NCI-H774 (cell line): ENCODE data around the gene CD22.
"Not testable (repeated sequence)": the region's sequence is repeated elsewhere in the genome, so short reads cannot be mapped to it uniquely, and the experiment has no call there.

Experiments used
- DNase-seq: peaks from one replicate; lab custom pipeline; 2025; lab: John Stamatoyannopoulos, UW

Gene CD22

GRCh38 chr19:35328851-35329285 is at the start of gene CD22:
Gene CD22, plus strand, starts transcription at chr19:35329187. Its CDS starts 2,854 bp downstream, at chr19:35332041.
- DNase-seq = no peak

GRCh38 chr19:35279374-35279773 is 49.6 kb upstream of the CD22 start:
- no peak for DNase-seq

- no peak for DNase-seq
These were observed 48.8 kb upstream of the CD22 start for GRCh38 chr19:35279985-35280821.

- DNase-seq = no peak
These were observed 47.7 kb upstream of the CD22 start for GRCh38 chr19:35281303-35281702.

- DNase-seq = no peak
These were observed 44.6 kb upstream of the CD22 start for GRCh38 chr19:35284153-35285094.

- no peak for DNase-seq
These were observed 43.9 kb upstream of the CD22 start for GRCh38 chr19:35285095-35285449.

- DNase-seq = not testable (repeated sequence)
These were observed 43.5 kb upstream of the CD22 start for GRCh38 chr19:35285465-35285864.

- DNase-seq = not testable (repeated sequence)
These were observed 42.9 kb upstream of the CD22 start for GRCh38 chr19:35286101-35286500.

GRCh38 chr19:35287713-35288112 is 41.3 kb upstream of the CD22 start:
- no peak for DNase-seq

- no peak for DNase-seq
These were observed 40.7 kb upstream of the CD22 start for GRCh38 chr19:35288331-35288730.

GRCh38 chr19:35288906-35289305 is 40.1 kb upstream of the CD22 start:
- no peak for DNase-seq

- DNase-seq = no peak
These were observed 38.4 kb upstream of the CD22 start for GRCh38 chr19:35290381-35291127.

GRCh38 chr19:35291259-35291658 is 37.7 kb upstream of the CD22 start:
- DNase-seq = no peak

- no peak for DNase-seq
These were observed 37.1 kb upstream of the CD22 start, which contains the start of gene MAG for GRCh38 chr19:35291916-35292315. Gene MAG, plus strand, starts transcription at chr19:35292161. Its CDS starts 3,248 bp downstream, at chr19:35295409.

GRCh38 chr19:35292421-35293362 is 36.3 kb upstream of the CD22 start:
- DNase-seq = no peak

- no peak for DNase-seq
These were observed 35.6 kb upstream of the CD22 start for GRCh38 chr19:35293363-35293739.

- no peak for DNase-seq
These were observed 35.2 kb upstream of the CD22 start for GRCh38 chr19:35293808-35294207.

GRCh38 chr19:35294328-35294727 is 34.7 kb upstream of the CD22 start:
- no peak for DNase-seq

- DNase-seq = no peak
These were observed 33.9 kb upstream of the CD22 start for GRCh38 chr19:35294859-35295791.
